Sigmoid colon (tissue), 7 donors: Measurements from ENCODE around the gene ADISSP. TPM values are rescaled to one million over a fixed set of nuclear protein-coding genes. Genes with fewer than 3 reads are reported as not detected.
A peak's percentile ranks its signal among the peaks of the same experiment; 100 is the strongest.

Source experiments
- DNase-seq: peaks from one replicate; pipeline ENCODE4 v3.0.0-alpha.2; 2019
- H3K27ac ChIP-seq, 4 donors: fragments of 200-600 bp; sonication (generic); one replicate each; pipeline ENCODE4 v1.5.1; 2016 to 2019; ENCODE audit warnings: mild to moderate bottlenecking in 1 of 4
- H3K27me3 ChIP-seq, 3 donors: fragments of 200-600 bp; sonication (generic); one replicate each; pipeline ENCODE4 v1.5.1; 2019; ENCODE audit warnings: mild to moderate bottlenecking in 1 of 3
- H3K36me3 ChIP-seq, 4 donors: fragments of 200-600 bp; sonication (generic); one replicate each; pipeline ENCODE4 v1.5.1; 2016 to 2019
- H3K4me1 ChIP-seq, 4 donors: fragments of 200-600 bp; sonication (generic); one replicate each; pipeline ENCODE4 v1.5.1; 2017 to 2019
- H3K4me3 ChIP-seq, 4 donors: fragments of 200-600 bp; sonication (generic); one replicate each; pipeline ENCODE4 v1.5.1; 2017 to 2019; ENCODE audit warnings: mild to moderate bottlenecking in 2 of 4, moderate library complexity in 1 of 4
- H3K9me3 ChIP-seq, 4 donors: fragments of 200-600 bp in 3 of 4; sonication (generic) in 3 of 4; one replicate each; pipeline versions ENCODE4 v1.5.1 to v1.6.1; 2013 to 2019
- EP300 ChIP-seq, 4 donors: sonication (generic); formaldehyde crosslinking; IDR thresholded peaks; one replicate each; pipeline ENCODE4 v1.6.1; 2017; ENCODE audit warnings: antibody characterized with exemption in 4 of 4
- POLR2A ChIP-seq, 2 donors: fragments of 450-650 bp; IDR thresholded peaks; one replicate each; pipeline ENCODE4 v1.6.1; 2016; ENCODE audit warnings: antibody characterized with exemption in 2 of 2, mild to moderate bottlenecking in 2 of 2, moderate library complexity in 2 of 2
- POLR2AphosphoS5 ChIP-seq, 4 donors: sonication (generic); formaldehyde crosslinking; IDR thresholded peaks; one replicate each; pipeline ENCODE4 v1.6.1; 2017; ENCODE audit warnings: antibody characterized with exemption in 4 of 4
- WGBS, 2 donors: extraction: QIAGEN DNeasy Blood & Tissue Kit; methylation state at CpG; one replicate each; pipeline ENCODE4 v1.1.7; 2013; 5-methylcytosine and 5-hydroxymethylcytosine counted together
- intact Hi-C: fragments of 100-400 bp; cut with DNase I; formaldehyde crosslinking; loops from one replicate; pipeline ENCODE4 v1.15.1; 2023
- polyA plus RNA-seq, 3 donors: library from polyadenylated mRNA; stranded (reverse); fragments of 200-250 nt; gene quantifications; one replicate each; pipeline ENCODE4 v1.2.3, GENCODE V29; 2013
- total RNA-seq, 4 donors: library from RNA; depleted of rRNA; stranded (reverse); fragments of >200 nt; gene quantifications; one replicate each; pipeline ENCODE4 v1.1.0, GENCODE V29; 2016
- TF ChIP-seq, protein P1 (sequence below), 4 experiments: fragments of 450-650 bp in 3 of 4; fragments of 200-600 bp in 1 of 4; IDR thresholded peaks; one replicate each; pipeline ENCODE4 v1.5.1; 2016 to 2019; ENCODE audit warnings: antibody characterized with exemption in 4 of 4, mild to moderate bottlenecking in 3 of 4, moderate library complexity in 2 of 4
- donor health status: healthy with polysubstance abuse.
- donor health status: Bipolar disorder and iron deficiency.
- donor health status: healthy.

The ADISSP gene
- total and polyA plus RNA-seq, 7 donors: 15.7 to 116 (median 53.2) TPM

GRCh38 chr20:3728354-3728753 is 39.2 kb downstream of the ADISSP start:
- WGBS, 2 donors: 71 to 90% methylated on average over 5 of the region's 5 CpGs
- Histone ChIP-seq H3K4me3 (no peak overlapping the region), H3K9me3 (no peaks in the 10 kb centered on the region), H3K36me3 (no peaks in the 10 kb centered on the region), H3K27me3 (peaks cover 12 to 30% (median 15%) of the 10 kb centered on the region in 3 donors), H3K27ac (peak overlapping the region in 2 of 4 donors; percentile 41 to 51), H3K4me1 (peaks cover 0 to 11% (median 9%) of the 10 kb centered on the region in 4 donors)
- no peak for DNase-seq
- TF ChIP-seq, protein P1, sequence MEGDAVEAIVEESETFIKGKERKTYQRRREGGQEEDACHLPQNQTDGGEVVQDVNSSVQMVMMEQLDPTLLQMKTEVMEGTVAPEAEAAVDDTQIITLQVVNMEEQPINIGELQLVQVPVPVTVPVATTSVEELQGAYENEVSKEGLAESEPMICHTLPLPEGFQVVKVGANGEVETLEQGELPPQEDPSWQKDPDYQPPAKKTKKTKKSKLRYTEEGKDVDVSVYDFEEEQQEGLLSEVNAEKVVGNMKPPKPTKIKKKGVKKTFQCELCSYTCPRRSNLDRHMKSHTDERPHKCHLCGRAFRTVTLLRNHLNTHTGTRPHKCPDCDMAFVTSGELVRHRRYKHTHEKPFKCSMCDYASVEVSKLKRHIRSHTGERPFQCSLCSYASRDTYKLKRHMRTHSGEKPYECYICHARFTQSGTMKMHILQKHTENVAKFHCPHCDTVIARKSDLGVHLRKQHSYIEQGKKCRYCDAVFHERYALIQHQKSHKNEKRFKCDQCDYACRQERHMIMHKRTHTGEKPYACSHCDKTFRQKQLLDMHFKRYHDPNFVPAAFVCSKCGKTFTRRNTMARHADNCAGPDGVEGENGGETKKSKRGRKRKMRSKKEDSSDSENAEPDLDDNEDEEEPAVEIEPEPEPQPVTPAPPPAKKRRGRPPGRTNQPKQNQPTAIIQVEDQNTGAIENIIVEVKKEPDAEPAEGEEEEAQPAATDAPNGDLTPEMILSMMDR (IDR thresholded peaks at IDR 0.05): no peak
- no peak for TF ChIP-seq POLR2A (IDR thresholded peaks at IDR 0.05)
- no peak for TF ChIP-seq POLR2AphosphoS5 (IDR thresholded peaks at IDR 0.05)
- TF ChIP-seq EP300 (IDR thresholded peaks at IDR 0.05): no peak
- intact Hi-C loops: no loop called here

DNA sequence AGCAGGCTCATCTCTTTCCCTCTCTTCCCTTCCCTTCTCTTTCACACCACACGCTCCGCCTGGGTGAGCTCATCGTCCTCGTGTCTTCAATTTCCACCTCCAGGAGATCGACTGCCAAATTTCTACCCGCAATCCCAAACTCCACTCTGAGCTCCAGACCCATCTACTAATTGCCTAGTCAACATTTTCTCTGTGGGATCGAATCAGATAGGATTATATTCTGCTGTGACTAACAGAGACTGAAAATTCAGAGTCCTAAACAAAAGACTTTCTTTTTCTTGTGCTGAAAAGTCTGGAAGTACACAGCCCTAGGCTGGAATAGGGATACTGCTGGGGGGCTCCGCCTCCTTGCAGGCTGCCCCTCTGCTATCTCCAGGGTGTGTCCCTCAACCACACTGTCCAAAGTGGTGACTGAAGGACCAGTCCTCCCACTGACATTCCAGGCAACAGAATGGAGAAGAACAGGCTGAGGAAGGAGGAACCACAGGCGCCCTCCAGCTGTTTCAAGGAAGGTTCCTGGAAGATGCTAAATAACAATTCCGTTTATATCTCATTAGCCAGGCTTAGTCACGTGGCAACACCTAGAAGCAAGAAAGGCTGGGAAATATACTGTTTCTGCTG is 40.0 kb downstream of the ADISSP start:
- TF ChIP-seq, protein P1 (IDR thresholded peaks at IDR 0.05): no peak
- TF ChIP-seq POLR2AphosphoS5 (IDR thresholded peaks at IDR 0.05): no peak
- no peak for TF ChIP-seq POLR2A (IDR thresholded peaks at IDR 0.05)
- TF ChIP-seq EP300 (IDR thresholded peaks at IDR 0.05): no peak
- 29 to 52% methylated on average over 11 of the region's 11 CpGs for whole genome bisulfite sequencing, 2 donors
- peaks cover 4 to 21% (median 7%) of the 10 kb centered on the region in 3 donors for H3K27me3 ChIP-seq
- DNase-seq: peak; percentile 84
- H3K36me3 ChIP-seq: no peaks in the 10 kb centered on the region
- no peaks in the 10 kb centered on the region for H3K9me3 ChIP-seq
- peak overlapping the region in 1 of 4 donors; percentile 11 for H3K4me3 ChIP-seq
- intact Hi-C loops: no loop called here
- H3K27ac ChIP-seq: peak overlapping the region in 3 of 4 donors; percentile 25 to 51 (median 41)
- H3K4me1 ChIP-seq: peaks cover 0 to 11% (median 7%) of the 10 kb centered on the region in 4 donors

DNA sequence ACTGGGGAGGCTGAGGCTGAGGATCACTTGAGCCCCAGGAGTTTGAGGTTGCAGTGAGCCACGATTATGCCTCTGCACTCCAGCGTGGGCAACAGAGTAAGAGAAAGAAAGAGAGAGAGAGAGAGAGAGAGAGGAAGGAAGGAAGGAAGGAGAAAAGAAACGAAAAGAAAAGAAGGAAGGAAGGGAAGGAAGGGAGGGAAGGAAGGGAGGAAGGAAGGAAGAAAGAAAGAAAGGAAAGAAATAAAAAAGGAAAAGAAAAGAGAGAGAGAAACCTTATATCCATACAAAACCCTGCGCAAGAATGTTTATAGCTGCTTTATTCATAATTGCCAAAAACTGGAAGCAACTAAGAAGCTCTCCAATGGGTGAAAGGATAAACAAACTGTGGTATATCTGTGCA is 43.2 kb downstream of the ADISSP start:
- DNase-seq: no peak
- WGBS, 2 donors: 67 to 74% methylated on average over 4 of the region's 4 CpGs
- H3K4me3 ChIP-seq: no peak overlapping the region
- no peak overlapping the region for H3K27ac ChIP-seq
- intact Hi-C loops: no loop called here
- no peak for TF ChIP-seq EP300 (IDR thresholded peaks at IDR 0.05)
- H3K9me3 ChIP-seq: no peaks in the 10 kb centered on the region
- H3K4me1 ChIP-seq: peaks cover 0 to 7% (median 3%) of the 10 kb centered on the region in 4 donors
- peaks cover 0 to 7% (median 0%) of the 10 kb centered on the region in 3 donors for H3K27me3 ChIP-seq
- no peaks in the 10 kb centered on the region for H3K36me3 ChIP-seq

DNA sequence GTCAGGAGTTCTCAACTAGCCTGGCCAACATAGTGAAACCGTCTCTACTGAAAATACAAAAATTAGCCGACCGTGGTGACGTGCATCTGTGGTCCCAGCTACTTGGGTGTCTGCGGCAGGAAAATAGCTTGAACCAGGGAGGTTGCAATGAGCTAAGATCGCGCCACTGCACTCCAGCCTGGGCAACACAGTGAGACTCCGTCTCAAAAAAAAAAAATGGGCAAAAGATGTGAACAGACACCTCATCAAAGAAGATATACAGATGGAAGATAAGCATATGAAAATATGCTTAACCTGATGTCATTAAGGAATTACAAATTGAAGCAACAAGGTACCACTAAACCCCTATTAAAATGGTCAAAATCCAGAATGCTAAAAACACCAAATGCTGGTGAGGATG is 44.3 kb downstream of the ADISSP start:
- Histone ChIP-seq H3K9me3 (no peaks in the 10 kb centered on the region), H3K4me1 (peaks cover 0 to 7% (median 3%) of the 10 kb centered on the region in 4 donors), H3K4me3 (no peak overlapping the region), H3K36me3 (no peaks in the 10 kb centered on the region), H3K27ac (no peak overlapping the region), H3K27me3 (no peaks in the 10 kb centered on the region)
- intact Hi-C loops: no loop called here
- no peak for TF ChIP-seq POLR2A (IDR thresholded peaks at IDR 0.05)
- TF ChIP-seq, protein P1 (IDR thresholded peaks at IDR 0.05): no peak
- no peak for TF ChIP-seq POLR2AphosphoS5 (IDR thresholded peaks at IDR 0.05)
- TF ChIP-seq EP300 (IDR thresholded peaks at IDR 0.05): no peak
- DNase-seq: no peak
- 86 to 94% methylated on average over 8 of the region's 8 CpGs for WGBS, 2 donors

GRCh38 chr20:3721912-3722311 is 45.6 kb downstream of the ADISSP start:
- DNase-seq: no peak
- H3K4me3 ChIP-seq: no peak overlapping the region
- H3K9me3 ChIP-seq: no peaks in the 10 kb centered on the region
- no peaks in the 10 kb centered on the region for H3K36me3 ChIP-seq
- intact Hi-C loops: no loop called here
- no peaks in the 10 kb centered on the region for H3K27me3 ChIP-seq
- no peak overlapping the region for H3K27ac ChIP-seq
- WGBS, 2 donors: 79 to 80% methylated on average over 4 of the region's 4 CpGs
- TF ChIP-seq POLR2A (IDR thresholded peaks at IDR 0.05) (no peak), POLR2AphosphoS5 (IDR thresholded peaks at IDR 0.05) (no peak), EP300 (IDR thresholded peaks at IDR 0.05) (no peak)
- TF ChIP-seq, protein P1 (IDR thresholded peaks at IDR 0.05): no peak
- H3K4me1 ChIP-seq: peaks cover 0 to 1% (median 0%) of the 10 kb centered on the region in 4 donors
